Activated CD4-positive, alpha-beta T cell treated with anti-CD3 and anti-CD28 coated beads for 24 hours (primary cell): ENCODE measurements around the gene BASP1.
"Not testable (repeated sequence)": the region's sequence is repeated elsewhere in the genome, so short reads cannot be mapped to it uniquely, and the experiment has no call there.

Source experiments
- DNase-seq, 2 donors: peaks; one replicate each; pipeline ENCODE4 v3.0.0-alpha.2; 2020; ENCODE audit warnings: low read depth in 2 of 2

Gene BASP1

DNA sequence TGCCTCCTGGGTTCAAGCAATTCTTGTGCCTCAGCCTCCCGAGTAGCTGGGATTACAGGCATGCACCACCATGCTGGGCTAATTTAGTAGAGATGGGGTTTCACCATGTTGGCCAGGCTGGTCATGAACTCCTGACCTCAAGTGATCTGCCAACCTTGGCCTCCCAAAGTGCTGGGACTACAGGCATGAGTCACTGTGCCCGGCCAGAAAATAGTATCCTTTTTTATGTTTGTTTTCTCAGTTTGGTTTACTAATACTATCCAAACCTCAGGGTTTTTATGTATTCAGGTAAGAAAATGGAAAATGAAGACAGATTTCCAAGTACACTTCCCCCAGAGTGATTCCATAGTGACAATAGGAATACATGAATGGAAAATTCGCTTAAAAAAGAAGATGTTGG lies 101.7 kb downstream of the BASP1 start:
- not testable (repeated sequence) for DNase-seq

DNA sequence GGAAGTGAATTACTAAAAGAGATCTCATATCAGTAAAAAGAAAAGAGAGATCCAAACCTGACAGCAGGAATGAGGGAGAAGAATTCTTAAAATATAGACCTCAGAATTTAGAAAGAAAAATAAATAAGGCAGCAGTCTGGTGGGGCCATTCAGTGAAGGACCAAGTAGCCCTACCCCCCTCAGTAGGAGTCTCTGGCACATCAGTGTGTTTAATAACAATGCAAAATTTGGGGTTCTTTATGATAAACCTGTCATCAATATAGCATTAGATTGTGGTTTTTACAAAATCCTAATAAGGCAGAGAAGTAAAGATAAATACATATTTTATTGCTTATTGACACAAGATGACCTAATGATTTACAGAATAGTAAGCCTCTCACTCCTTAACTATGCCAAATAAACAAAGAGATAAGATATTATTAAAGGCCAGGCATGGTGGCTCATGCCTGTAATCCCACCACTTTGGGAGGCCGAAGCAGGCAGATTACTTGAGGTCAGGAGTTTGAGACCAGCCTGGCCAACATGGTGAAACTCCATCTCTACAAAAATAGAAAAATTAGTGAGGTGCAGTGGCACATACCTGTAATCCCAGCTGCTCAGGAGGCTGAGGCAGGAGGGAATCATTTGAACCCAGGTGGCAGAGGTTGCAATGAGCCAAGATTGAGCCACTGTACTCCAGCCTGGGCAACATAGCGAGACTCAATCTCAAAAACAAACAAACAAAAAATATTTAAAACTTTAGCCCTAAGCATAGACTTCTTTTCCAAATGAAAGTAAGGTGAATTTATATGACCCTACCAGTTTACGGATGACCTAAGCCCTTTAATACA lies 108.6 kb downstream of the BASP1 start:
- no peak for DNase-seq
